TTC549 (cell line): Measurements from ENCODE around the gene FOLR3.
"Not testable (repeated sequence)": the region's sequence is repeated elsewhere in the genome, so short reads cannot be mapped to it uniquely, and the experiment has no call there.

Experiments used
- FAIRE-seq: peaks from 2 replicates; lab custom pipeline; 2012; peaks lifted over from hg19 to GRCh38; lab: Jason Lieb, UNC

The FOLR3 gene

DNA sequence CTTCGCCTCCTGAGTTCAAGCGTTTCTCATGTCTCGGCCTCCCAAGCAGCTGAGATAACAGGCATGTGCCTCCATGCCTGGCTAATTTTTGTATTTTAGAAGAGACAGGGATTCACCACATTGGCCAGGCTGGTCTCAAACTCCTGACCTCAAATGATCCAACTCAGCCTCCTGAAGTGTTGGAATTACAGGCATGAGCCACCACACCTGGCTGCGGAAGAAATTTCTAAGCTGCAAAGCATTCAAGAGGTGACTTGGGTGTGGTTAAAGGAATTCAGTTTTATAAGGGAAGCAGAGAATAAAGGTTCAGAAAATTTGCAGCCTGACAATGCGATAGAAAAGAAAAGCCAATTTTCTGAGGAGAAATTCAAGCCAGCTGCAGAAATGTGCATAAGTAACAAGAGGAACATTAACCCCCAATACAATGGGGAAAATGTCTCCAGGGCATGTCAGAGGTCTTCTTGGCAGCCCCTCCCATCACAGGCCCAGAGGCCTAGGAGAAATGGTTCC is 33.6 kb downstream of the FOLR3 start:
- FAIRE-seq, result not testable (repeated sequence)

GRCh38 chr11:72169754-72170153 is 34.2 kb downstream of the FOLR3 start:
- not testable (repeated sequence) for FAIRE-seq

DNA sequence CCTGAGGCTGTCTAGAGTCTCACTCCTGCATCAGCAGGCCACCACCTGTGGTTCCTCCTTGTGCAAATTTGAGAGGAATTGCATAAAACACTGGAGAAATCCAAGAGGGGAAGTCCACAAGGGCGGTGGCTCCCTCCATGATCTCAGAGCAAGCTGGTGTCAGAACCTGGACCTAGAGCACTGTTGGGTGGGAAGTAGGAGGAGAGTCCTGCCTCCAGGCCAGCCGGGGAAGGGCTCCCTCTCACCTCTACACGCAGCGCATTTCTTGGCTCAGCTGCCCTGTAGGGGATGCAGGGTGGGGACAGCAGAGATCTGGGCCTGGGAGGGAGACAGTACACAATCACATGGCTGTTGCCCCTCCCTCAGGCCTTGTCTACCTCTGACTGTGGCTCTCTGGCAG is 36.5 kb downstream of the FOLR3 start:
- FAIRE-seq, result not testable (repeated sequence)

GRCh38 chr11:72173291-72173690 is 37.8 kb downstream of the FOLR3 start:
- FAIRE-seq, result no peak

DNA sequence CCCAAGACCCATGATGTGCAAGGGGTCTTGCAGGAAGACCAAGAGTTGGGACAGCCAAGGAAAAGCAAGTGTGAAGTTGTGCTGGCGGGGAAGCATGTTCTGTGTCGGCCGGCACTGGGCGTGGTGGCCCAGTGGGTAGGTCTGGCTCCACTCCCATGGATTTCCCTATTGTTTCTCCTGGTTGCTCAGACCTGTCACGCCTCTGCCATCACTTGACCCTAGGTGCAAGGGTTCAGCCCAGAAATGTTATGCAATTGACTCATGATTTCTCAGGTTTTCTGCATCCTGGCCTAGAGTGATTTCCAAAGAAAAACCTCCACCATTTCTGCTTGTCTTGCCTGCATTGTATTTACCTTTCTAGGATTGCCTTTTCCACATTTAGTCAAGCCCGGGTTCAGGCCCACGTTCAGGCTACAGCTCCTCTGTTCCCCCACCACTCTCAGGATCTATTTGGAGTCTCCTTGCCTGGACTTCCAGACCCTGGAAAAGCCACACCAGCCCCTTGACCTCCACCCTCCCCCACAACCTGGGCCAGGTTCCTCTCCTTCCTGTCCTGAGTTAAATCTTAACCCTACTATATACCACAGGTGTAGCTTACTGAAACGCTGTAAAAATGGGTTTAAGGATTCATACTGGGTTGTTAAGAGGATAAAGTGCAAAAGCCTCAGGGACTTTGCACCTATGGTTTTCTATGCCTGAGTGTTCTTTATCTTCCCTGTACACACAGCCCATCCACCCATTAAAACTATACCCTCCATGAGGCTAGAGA is 39.0 kb downstream of the FOLR3 start:
- FAIRE-seq, result no peak

DNA sequence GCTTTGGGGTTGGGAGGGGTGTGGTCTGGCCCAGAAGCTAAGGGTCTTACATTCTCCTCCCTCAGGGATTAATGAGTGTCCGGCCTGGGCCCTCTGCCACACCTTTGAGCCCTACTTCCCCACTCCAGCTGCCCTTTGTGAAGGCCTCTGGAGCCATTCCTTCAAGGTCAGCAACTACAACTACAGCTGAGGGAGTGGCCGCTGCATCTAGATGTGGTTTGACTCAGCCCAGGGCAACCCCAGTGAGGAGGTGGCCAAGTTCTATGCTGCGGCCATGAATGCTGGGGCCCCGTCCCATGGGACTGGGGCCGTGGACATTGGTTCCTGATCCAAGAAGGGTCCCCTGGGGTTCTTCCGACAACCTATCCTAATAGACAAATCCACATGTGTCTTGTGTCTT is 42.1 kb downstream of the FOLR3 start:
- FAIRE-seq, result no peak

DNA sequence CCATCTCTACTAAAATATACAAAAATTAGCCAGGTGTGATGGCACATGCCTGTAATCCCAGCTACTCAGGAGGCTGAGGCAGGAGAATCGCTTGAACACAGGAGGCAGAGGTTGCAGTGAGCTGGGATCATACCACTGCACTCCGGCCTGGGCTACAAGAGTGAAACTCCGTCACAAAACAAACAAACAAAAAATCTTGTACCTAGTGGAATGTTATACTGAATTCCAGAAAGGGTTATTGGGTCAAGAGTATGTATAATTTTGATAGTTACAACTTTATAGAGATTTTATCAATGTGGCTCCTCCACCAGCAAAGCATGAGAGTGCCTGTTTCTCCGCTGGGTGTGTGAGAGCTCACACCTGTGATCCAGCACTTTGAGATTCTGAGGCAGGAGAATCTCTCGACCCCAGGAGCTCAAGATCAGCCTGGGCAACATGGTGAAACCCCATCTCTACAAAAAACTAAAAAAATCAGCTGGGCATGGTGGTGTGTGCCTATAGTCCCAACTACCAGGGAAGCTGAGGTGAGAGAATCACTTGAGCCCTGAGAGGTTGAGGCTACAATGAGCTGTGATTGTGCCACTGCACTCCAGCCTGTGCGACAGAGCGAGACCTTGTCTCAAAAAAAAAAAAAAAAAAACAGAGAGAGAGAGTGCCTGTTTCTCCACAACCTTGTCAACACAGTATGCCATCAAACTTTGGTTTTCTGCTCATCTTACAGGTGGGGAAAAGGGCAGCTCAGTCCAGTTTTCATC is 43.7 kb downstream of the FOLR3 start:
- FAIRE-seq, result no peak

GRCh38 chr11:72179804-72180396 is 44.4 kb downstream of the FOLR3 start:
- FAIRE-seq, result no peak

- FAIRE-seq, result not testable (repeated sequence)
These were observed 45.5 kb downstream of the FOLR3 start for GRCh38 chr11:72180892-72181552.

DNA sequence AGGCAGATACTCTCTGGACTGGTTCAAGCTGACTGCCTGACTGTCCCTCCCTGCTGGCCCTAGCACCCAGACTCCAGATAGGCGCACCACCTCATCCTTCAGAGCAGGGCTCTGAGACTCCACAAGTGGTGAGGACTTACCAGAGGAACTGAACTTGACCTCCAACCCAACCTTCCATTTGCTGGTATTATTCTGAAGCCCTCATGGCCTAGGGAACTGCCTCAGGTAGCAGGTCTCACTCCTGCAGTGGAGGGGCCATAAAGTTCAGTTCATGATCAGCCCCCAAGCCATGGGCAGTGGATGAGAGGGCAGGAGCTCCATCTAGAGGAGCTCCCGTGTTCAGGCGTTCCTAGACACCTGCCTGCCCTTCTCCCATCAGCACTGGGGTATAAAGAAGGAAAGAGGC is 46.0 kb downstream of the FOLR3 start:
- not testable (repeated sequence) for FAIRE-seq

DNA sequence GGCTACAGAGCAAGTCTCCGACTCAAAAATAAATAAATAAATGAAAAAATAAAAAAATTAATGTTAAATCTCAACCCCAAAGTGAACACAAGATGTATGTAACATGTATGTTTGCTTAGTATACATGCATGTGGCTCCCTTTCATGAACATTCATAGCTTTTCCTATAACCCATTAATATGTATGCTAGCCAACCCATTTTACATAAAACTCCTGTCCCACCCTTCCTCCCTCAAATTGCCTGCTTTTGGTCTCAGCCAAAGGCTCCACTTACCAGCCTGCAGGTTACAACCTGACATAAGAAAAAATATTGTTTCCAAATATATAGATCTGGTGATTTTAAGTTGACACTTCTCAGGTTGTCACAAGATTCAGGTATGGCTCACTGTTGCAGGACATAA is 52.7 kb downstream of the FOLR3 start:
- FAIRE-seq, result no peak
